ENCODE data around the gene C1orf159. TPM values are rescaled to one million over a fixed set of nuclear protein-coding genes. Genes with fewer than 3 reads are reported as not detected.
A peak's percentile ranks its signal among the peaks of the same experiment; 100 is the strongest.

C1orf159 gene
- total RNA-seq, 2 experiments from 2014 or later: 11.1 to 11.3 TPM

GRCh38 chr1:1069711-1070676 is 45.9 kb downstream of the C1orf159 start:
- no peak for ATAC-seq (ENCODE audit: poor library complexity)

GRCh38 chr1:1069056-1069710 is 46.7 kb downstream of the C1orf159 start:
- peaks cover under 1% of the 10 kb centered on the region for H3K27me3 Mint-ChIP-seq
- no peaks in the 10 kb centered on the region for H3K36me3 Mint-ChIP-seq (ENCODE audit: low read depth)
- intact Hi-C loops (cut with DNase I, micrococcal nuclease): loop anchor here (1.0 to 10.0 kb wide), 5 partner anchors 28 to 164 kb away; partner anchors contain the start of gene C1orf159 (in 1 of the 2)
- ATAC-seq (ENCODE audit: poor library complexity): peak; percentile 69
- CTCF ChIA-PET: no interaction called here
- Histone ChIP-seq H3K36me3 (ENCODE audit: insufficient read depth, low read length) (no peaks in the 10 kb centered on the region), H3K4me3 (ENCODE audit: low read length) (peak overlapping the region; percentile 61), H3K27ac (ENCODE audit: low read depth in 1 of 2, low read length in 2 of 2) (peak overlapping the region in 1 of 2 donors; percentile 41), H3K4me1 (ENCODE audit: insufficient read depth, low read length) (peaks cover 22% of the 10 kb centered on the region), H3K27me3 (ENCODE audit: control insufficient read depth in 1 of 2, insufficient read depth in 2 of 2, low read length in 2 of 2) (peaks cover 9 to 11% of the 10 kb centered on the region in 2 experiments), H3K9me3 (ENCODE audit: control insufficient read depth in 1 of 2, insufficient read depth in 1 of 2, low read length in 2 of 2) (peaks cover 0 to 9% of the 10 kb centered on the region in 2 experiments)
- H3K27ac Mint-ChIP-seq: peak overlapping the region; percentile 78
- H3K9me3 Mint-ChIP-seq: no peaks in the 10 kb centered on the region
- no peaks in the 10 kb centered on the region for H3K4me1 Mint-ChIP-seq (ENCODE audit: low read depth)
- DNase-seq: peak; percentile 86 to 97 (median 92)
- peak overlapping the region; percentile 87 for H3K4me3 Mint-ChIP-seq
- POLR2A ChIA-PET: no interaction called here
- no peak for TF ChIP-seq CTCF (IDR thresholded peaks at IDR 0.05)

More at GRCh38 chr1:1069711-1070676, 45.9 kb downstream of the C1orf159 start:
- CTCF ChIA-PET: no interaction called here
- Mint-ChIP-seq H3K9me3 (no peaks in the 10 kb centered on the region), H3K27me3 (peaks cover 6% of the 10 kb centered on the region), H3K36me3 (ENCODE audit: low read depth) (no peaks in the 10 kb centered on the region), H3K4me1 (ENCODE audit: low read depth) (no peaks in the 10 kb centered on the region), H3K27ac (no peak overlapping the region), H3K4me3 (peak overlapping the region; percentile 63)
- H3K4me3 ChIP-seq (ENCODE audit: low read length): no peak overlapping the region
- peaks cover 0 to 12% of the 10 kb centered on the region in 2 experiments for H3K9me3 ChIP-seq (ENCODE audit: control insufficient read depth in 1 of 2, insufficient read depth in 1 of 2, low read length in 2 of 2)
- no peak overlapping the region for H3K27ac ChIP-seq (ENCODE audit: low read depth in 1 of 2, low read length in 2 of 2)
- H3K36me3 ChIP-seq (ENCODE audit: insufficient read depth, low read length): no peaks in the 10 kb centered on the region
- no peak for TF ChIP-seq CTCF (IDR thresholded peaks at IDR 0.05)
- peaks cover 13 to 16% of the 10 kb centered on the region in 2 experiments for H3K27me3 ChIP-seq (ENCODE audit: control insufficient read depth in 1 of 2, insufficient read depth in 2 of 2, low read length in 2 of 2)
- DNase-seq: peak in 3 of 14 experiments; percentile 12 to 68 (median 53)
- POLR2A ChIA-PET: no interaction called here
- H3K4me1 ChIP-seq (ENCODE audit: insufficient read depth, low read length): peaks cover 18% of the 10 kb centered on the region
- intact Hi-C loops (cut with DNase I, micrococcal nuclease): loop anchor here (1.0 to 10.0 kb wide), 5 partner anchors 29 to 165 kb away; partner anchors contain the start of gene C1orf159 (in 1 of the 2)

- Histone ChIP-seq H3K27me3 (ENCODE audit: control insufficient read depth in 1 of 2, insufficient read depth in 2 of 2, low read length in 2 of 2) (peaks cover 7 to 9% of the 10 kb centered on the region in 2 experiments), H3K4me3 (ENCODE audit: low read length) (peak overlapping the region; percentile 61), H3K27ac (ENCODE audit: low read depth in 1 of 2, low read length in 2 of 2) (no peak overlapping the region), H3K36me3 (ENCODE audit: insufficient read depth, low read length) (no peaks in the 10 kb centered on the region), H3K4me1 (ENCODE audit: insufficient read depth, low read length) (peaks cover 28% of the 10 kb centered on the region), H3K9me3 (ENCODE audit: control insufficient read depth in 1 of 2, insufficient read depth in 1 of 2, low read length in 2 of 2) (peaks cover 0 to 9% of the 10 kb centered on the region in 2 experiments)
- peaks cover 4% of the 10 kb centered on the region for H3K27me3 Mint-ChIP-seq
- no peaks in the 10 kb centered on the region for H3K9me3 Mint-ChIP-seq
- H3K27ac Mint-ChIP-seq: peak overlapping the region; percentile 78
- no peaks in the 10 kb centered on the region for H3K36me3 Mint-ChIP-seq (ENCODE audit: low read depth)
- ChIA-PET CTCF (no interaction called here), POLR2A (interaction anchor here (0.8 kb wide), 1 partner anchor 11 kb away, joined by 3 read pairs; no protein-coding TSS in a partner anchor)
- ATAC-seq (ENCODE audit: poor library complexity) (peak; percentile 68), DNase-seq (peak; percentile 28 to 88 (median 60))
- intact Hi-C loops (cut with DNase I, micrococcal nuclease): loop anchor here (1.0 to 10.0 kb wide), 5 partner anchors 28 to 164 kb away; partner anchors contain the start of gene C1orf159 (in 1 of the 2)
- H3K4me1 Mint-ChIP-seq (ENCODE audit: low read depth): no peaks in the 10 kb centered on the region
- peak overlapping the region; percentile 78 for H3K4me3 Mint-ChIP-seq
- TF ChIP-seq CTCF (IDR thresholded peaks at IDR 0.05): no peak
Measured at GRCh38 chr1:1068517-1069055, 47.3 kb downstream of the C1orf159 start.
